Peyer's patch (tissue), 4 donors: ENCODE data around the gene KCNMA1. TPM values are rescaled to one million over a fixed set of nuclear protein-coding genes. Genes with fewer than 3 reads are reported as not detected.

Source experiments
- DNase-seq, 3 donors: peaks; one replicate each; pipeline ENCODE4 v3.0.0-alpha.2; 2017 to 2019
- H3K27ac ChIP-seq, 4 donors: fragments of 200-600 bp; sonication (generic); one replicate each; pipeline ENCODE4 v1.5.1; 2016 to 2019
- H3K27me3 ChIP-seq, 2 donors: fragments of 200-600 bp; sonication (generic); one replicate each; pipeline ENCODE4 v1.5.1; 2019
- H3K36me3 ChIP-seq, 3 donors: fragments of 200-600 bp; sonication (generic); one replicate each; pipeline ENCODE4 v1.5.1; 2016 to 2019
- H3K4me1 ChIP-seq, 4 donors: fragments of 200-600 bp; sonication (generic); one replicate each; pipeline ENCODE4 v1.5.1; 2016 to 2019
- H3K4me3 ChIP-seq, 4 donors: fragments of 200-600 bp; sonication (generic); 1 replicate in 3 of 4; 2 replicates in 1 of 4; pipeline ENCODE4 v1.5.1; 2016 to 2019; ENCODE audit warnings: mild to moderate bottlenecking in 1 of 4
- H3K9me3 ChIP-seq, 4 donors: fragments of 200-600 bp; sonication (generic); one replicate each; pipeline ENCODE4 v1.5.1; 2016 to 2019; ENCODE audit warnings: mild to moderate bottlenecking in 1 of 4
- POLR2A ChIP-seq, 2 donors: fragments of 450-650 bp; IDR thresholded peaks; one replicate each; pipeline ENCODE4 v1.5.1; 2017; ENCODE audit warnings: antibody characterized with exemption in 2 of 2, mild to moderate bottlenecking in 2 of 2, moderate library complexity in 2 of 2
- total RNA-seq, 4 donors: library from RNA; depleted of rRNA; stranded (reverse); fragments of >200 nt; gene quantifications; one replicate each; pipeline ENCODE4 v1.1.0, GENCODE V29; 2016
- TF ChIP-seq, protein P1 (sequence below), 6 experiments: fragments of 450-650 bp in 4 of 6; fragments of 200-600 bp in 2 of 6; sonication (generic) in 1 of 6; IDR thresholded peaks; one replicate each; pipeline ENCODE4 v1.5.1; 2017 to 2019; ENCODE audit warnings: antibody characterized with exemption in 6 of 6, mild to moderate bottlenecking in 3 of 6, moderate library complexity in 1 of 6

KCNMA1 gene
- total RNA-seq, 4 donors from 2014 or later: 17.8 to 29.1 (median 23.9) TPM

DNA sequence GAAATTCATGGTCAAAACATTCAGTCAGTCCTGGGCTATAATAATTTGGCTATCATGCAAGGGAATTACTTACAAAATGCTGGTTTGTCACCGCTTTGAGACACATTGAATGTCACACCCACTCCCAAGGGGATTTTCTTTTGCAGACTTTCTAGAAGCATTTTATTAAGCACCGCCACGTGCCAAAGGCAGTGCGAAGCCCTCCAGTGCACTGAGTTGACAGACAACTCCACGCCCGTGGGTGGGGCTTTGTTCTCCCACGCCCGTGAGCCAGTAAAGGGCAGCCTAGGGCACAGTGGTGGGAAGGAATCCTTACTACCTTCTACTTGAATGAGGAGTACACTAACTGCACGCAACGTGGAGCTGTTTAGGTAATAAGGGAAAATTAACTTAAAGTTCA is 515.8 kb downstream of the KCNMA1 start:
- TF ChIP-seq, protein P1, sequence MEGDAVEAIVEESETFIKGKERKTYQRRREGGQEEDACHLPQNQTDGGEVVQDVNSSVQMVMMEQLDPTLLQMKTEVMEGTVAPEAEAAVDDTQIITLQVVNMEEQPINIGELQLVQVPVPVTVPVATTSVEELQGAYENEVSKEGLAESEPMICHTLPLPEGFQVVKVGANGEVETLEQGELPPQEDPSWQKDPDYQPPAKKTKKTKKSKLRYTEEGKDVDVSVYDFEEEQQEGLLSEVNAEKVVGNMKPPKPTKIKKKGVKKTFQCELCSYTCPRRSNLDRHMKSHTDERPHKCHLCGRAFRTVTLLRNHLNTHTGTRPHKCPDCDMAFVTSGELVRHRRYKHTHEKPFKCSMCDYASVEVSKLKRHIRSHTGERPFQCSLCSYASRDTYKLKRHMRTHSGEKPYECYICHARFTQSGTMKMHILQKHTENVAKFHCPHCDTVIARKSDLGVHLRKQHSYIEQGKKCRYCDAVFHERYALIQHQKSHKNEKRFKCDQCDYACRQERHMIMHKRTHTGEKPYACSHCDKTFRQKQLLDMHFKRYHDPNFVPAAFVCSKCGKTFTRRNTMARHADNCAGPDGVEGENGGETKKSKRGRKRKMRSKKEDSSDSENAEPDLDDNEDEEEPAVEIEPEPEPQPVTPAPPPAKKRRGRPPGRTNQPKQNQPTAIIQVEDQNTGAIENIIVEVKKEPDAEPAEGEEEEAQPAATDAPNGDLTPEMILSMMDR (IDR thresholded peaks at IDR 0.05): no peak
- no peak for TF ChIP-seq POLR2A (IDR thresholded peaks at IDR 0.05)
- no peak for DNase-seq
- no peak overlapping the region for H3K4me3 ChIP-seq
- no peaks in the 10 kb centered on the region for H3K27me3 ChIP-seq
- H3K4me1 ChIP-seq: no peaks in the 10 kb centered on the region
- no peaks in the 10 kb centered on the region for H3K36me3 ChIP-seq
- H3K27ac ChIP-seq: no peak overlapping the region
- H3K9me3 ChIP-seq: no peaks in the 10 kb centered on the region

DNA sequence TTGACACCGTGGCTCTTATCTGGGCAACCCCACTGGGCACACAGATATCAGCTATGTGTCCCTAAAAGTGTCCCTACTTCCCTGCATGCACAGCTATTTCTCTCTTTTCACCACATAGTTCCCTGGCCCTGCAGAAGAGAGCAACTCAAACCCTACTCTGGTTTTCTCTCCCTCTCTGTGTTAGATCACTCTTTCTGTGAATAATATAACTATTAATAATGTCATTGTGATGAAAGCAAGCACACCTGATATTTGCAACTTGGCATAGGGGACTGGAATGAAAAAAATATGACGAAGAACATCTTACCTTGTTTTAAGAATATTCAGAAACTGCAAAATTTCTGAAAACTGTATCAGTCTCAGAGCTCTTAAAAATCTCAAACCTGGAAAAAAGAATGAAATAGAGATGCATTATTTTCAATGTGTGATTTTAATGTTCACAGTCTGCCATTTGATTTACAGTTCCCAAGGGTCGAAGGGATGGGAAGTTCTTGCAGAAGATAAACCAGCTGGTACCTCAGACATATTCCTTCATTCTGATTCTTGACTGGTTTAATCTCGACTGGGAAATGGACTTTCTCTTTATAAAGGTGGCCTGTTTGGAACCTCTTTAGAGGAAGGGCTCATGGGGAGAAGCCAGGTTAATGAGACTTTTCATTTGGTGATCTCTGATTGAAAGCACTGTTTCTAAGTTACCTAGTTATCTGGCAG is 516.8 kb downstream of the KCNMA1 start:
- H3K27ac ChIP-seq: no peak overlapping the region
- TF ChIP-seq, protein P1 (IDR thresholded peaks at IDR 0.05): no peak
- TF ChIP-seq POLR2A (IDR thresholded peaks at IDR 0.05): no peak
- no peaks in the 10 kb centered on the region for H3K9me3 ChIP-seq
- no peaks in the 10 kb centered on the region for H3K27me3 ChIP-seq
- H3K36me3 ChIP-seq: no peaks in the 10 kb centered on the region
- H3K4me3 ChIP-seq: no peak overlapping the region
- no peak for DNase-seq
- no peaks in the 10 kb centered on the region for H3K4me1 ChIP-seq

DNA sequence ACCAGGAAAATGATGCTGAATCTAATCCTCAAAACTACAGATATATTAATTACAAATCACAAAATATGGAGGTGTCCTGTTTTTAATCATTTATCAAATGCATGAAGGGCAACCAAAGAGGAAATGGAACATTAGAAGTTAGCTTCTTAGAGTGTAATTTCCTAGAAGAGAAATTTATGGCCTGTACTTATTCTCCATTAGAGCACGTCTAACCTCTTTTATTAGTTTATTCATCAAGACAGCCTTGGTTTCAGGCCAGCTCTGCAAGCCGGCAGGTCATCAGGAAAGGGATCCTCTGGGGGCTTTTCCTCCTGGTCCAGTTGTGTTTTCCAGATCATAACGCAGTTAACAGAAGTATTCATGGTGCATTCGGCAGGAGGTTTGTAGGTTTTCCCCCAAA is 517.6 kb downstream of the KCNMA1 start:
- H3K27me3 ChIP-seq: no peaks in the 10 kb centered on the region
- H3K27ac ChIP-seq: no peak overlapping the region
- no peaks in the 10 kb centered on the region for H3K9me3 ChIP-seq
- TF ChIP-seq, protein P1 (IDR thresholded peaks at IDR 0.05): no peak
- no peak for TF ChIP-seq POLR2A (IDR thresholded peaks at IDR 0.05)
- no peaks in the 10 kb centered on the region for H3K4me1 ChIP-seq
- no peaks in the 10 kb centered on the region for H3K36me3 ChIP-seq
- DNase-seq: no peak
- no peak overlapping the region for H3K4me3 ChIP-seq

DNA sequence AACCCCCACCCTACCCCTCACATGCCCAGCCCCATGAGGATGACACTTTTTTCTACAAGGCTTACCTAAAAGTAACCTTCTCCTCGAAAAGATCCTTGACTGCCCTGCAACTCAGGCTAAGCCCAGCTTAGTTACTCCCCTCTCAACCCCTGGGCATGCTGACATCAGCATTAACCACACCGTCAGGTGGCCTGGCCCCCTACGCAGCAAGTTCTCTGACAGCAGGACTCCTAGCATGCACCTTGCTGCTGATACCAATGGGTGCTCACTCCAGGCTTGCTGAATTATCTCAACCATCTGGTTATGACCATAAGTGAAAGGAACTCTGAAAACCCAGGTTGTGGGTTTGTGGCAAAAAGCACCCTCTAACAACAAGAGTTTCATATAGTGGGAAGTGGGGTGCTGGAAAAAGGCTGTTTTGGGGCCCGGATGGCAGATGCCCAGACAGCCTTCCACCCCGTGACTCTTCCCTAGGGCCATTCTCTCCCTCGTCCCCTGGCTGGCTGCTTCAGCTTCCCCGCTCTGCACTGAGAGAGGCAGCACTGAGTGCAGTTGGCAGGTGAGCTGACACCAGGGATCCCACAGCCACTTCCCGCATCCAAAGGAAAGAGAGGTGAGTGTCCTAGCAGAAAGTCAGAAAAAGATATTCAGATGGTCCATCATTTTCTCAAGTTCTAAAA is 518.9 kb downstream of the KCNMA1 start:
- no peaks in the 10 kb centered on the region for H3K4me1 ChIP-seq

DNA sequence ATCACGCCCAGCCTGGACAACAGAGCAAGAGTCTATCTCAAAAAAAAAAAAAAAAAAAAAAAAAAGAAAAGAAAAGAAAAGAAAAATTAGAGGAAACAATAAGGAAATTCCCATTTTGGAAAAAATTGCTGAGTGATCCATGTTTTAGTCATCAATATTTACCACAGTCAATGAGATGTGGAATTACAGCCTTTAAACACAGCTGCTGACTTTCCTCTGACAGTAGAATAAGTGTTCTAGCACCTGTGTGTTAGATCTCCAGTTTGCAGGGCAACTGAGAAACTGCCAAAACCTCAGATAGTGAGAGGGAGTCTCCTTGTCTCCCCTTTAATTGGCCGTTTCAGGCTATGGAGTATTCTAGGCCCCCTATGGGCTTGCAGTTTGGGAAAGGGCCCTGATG is 520.1 kb downstream of the KCNMA1 start:
- Histone ChIP-seq H3K4me3 (no peak overlapping the region), H3K4me1 (no peaks in the 10 kb centered on the region), H3K36me3 (no peaks in the 10 kb centered on the region), H3K9me3 (no peaks in the 10 kb centered on the region), H3K27ac (no peak overlapping the region), H3K27me3 (no peaks in the 10 kb centered on the region)
- DNase-seq: no peak
- no peak for TF ChIP-seq POLR2A (IDR thresholded peaks at IDR 0.05)

More for the DNA sequence above, 518.9 kb downstream of the KCNMA1 start:
- no peak overlapping the region for H3K27ac ChIP-seq
- TF ChIP-seq, protein P1 (IDR thresholded peaks at IDR 0.05): no peak
- TF ChIP-seq POLR2A (IDR thresholded peaks at IDR 0.05): no peak
- DNase-seq: no peak
- no peak overlapping the region for H3K4me3 ChIP-seq
- H3K27me3 ChIP-seq: no peaks in the 10 kb centered on the region
- no peaks in the 10 kb centered on the region for H3K9me3 ChIP-seq
- H3K36me3 ChIP-seq: no peaks in the 10 kb centered on the region

DNA sequence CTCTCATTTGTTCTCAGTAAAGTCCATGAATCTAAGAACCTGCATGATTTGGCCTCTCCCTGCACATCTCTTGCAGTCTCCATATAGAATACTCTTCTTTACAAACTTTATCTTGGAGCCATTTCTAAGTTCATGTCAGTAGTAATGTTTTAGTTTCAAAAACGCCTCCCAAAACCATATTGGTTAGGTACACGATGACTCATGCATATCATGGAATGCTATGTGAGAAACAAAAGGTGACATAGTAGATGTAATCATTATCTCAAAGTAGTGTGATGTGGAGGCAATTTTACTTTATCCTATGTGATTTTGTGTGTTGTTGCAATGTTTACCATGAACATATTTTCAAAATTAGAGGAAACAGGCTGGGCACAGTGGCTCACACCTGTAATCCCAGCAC is 520.7 kb downstream of the KCNMA1 start:
- no peaks in the 10 kb centered on the region for H3K36me3 ChIP-seq
- H3K27me3 ChIP-seq: no peaks in the 10 kb centered on the region
- no peaks in the 10 kb centered on the region for H3K9me3 ChIP-seq
- no peaks in the 10 kb centered on the region for H3K4me1 ChIP-seq
- DNase-seq: no peak
- no peak overlapping the region for H3K27ac ChIP-seq
- TF ChIP-seq POLR2A (IDR thresholded peaks at IDR 0.05): no peak
- H3K4me3 ChIP-seq: no peak overlapping the region
